Fibroblast of lung (primary cell): Measurements from ENCODE around the gene DYNAP. TPM values are rescaled to one million over a fixed set of nuclear protein-coding genes. Genes with fewer than 3 reads are reported as not detected.
A peak's percentile ranks its signal among the peaks of the same experiment; 100 is the strongest.

Experiments used
- DNase-seq, 2 donors: peaks; one replicate each; pipeline versions ENCODE4 v3.0.0 to v3.0.0-alpha.2; 2010; ENCODE audit warnings: low read depth in 2 of 2
- H2AFZ ChIP-seq: 2 replicates; pipeline ENCODE4 v1.5.1; 2012; ENCODE audit warnings: low read length, control low read depth, inconsistent platforms
- H3K27ac ChIP-seq: 2 replicates; pipeline ENCODE4 v1.5.1; 2011; ENCODE audit warnings: low read length, control low read depth; ENCODE audit not compliant: insufficient read depth
- H3K27me3 ChIP-seq: 2 replicates; pipeline ENCODE4 v1.5.1; 2011; ENCODE audit warnings: mild to moderate bottlenecking, low read length; ENCODE audit not compliant: control insufficient read depth, insufficient read depth
- H3K36me3 ChIP-seq: 2 replicates; pipeline ENCODE4 v1.5.1; 2011; ENCODE audit warnings: low read length; ENCODE audit not compliant: control insufficient read depth, insufficient read depth
- H3K4me1 ChIP-seq: 2 replicates; pipeline ENCODE4 v1.5.1; 2011; ENCODE audit warnings: low read length; ENCODE audit not compliant: control insufficient read depth, insufficient read depth; ENCODE audit errors: extremely low read depth
- H3K4me2 ChIP-seq: 2 replicates; pipeline ENCODE4 v1.5.1; 2011; ENCODE audit warnings: low read length, control low read depth; ENCODE audit not compliant: insufficient read depth; ENCODE audit errors: extremely low read depth
- H3K4me3 ChIP-seq, 4 experiments: fragments of 200-600 bp in 1 of 4; sonication (generic) in 1 of 4; replicated peaks in 1 of 4; 2 replicates each; pipeline ENCODE4 v1.5.1; 2011 to 2016; ENCODE audit warnings: low read length in 4 of 4, low read depth in 3 of 4, mild to moderate bottlenecking in 3 of 4, control low read depth in 2 of 4, inconsistent platforms in 1 of 4, mixed read lengths in 1 of 4; ENCODE audit not compliant: insufficient read depth in 1 of 4; ENCODE audit errors: control extremely low read depth in 1 of 4
- H3K79me2 ChIP-seq: 2 replicates; pipeline ENCODE4 v1.5.1; 2012; ENCODE audit warnings: mild to moderate bottlenecking, low read length, inconsistent platforms; ENCODE audit not compliant: control insufficient read depth, insufficient read depth
- H3K9ac ChIP-seq: 2 replicates; pipeline ENCODE4 v1.5.1; 2011; ENCODE audit warnings: mild to moderate bottlenecking, low read length, control low read depth; ENCODE audit not compliant: insufficient read depth
- H3K9me3 ChIP-seq: 2 replicates; pipeline ENCODE4 v1.5.1; 2012; ENCODE audit warnings: low read depth, low read length; ENCODE audit not compliant: control insufficient read depth, insufficient read depth
- H4K20me1 ChIP-seq: 2 replicates; pipeline ENCODE4 v1.5.1; 2011; ENCODE audit warnings: low read length; ENCODE audit not compliant: control insufficient read depth, insufficient read depth; ENCODE audit errors: extremely low read depth
- EZH2 ChIP-seq: IDR thresholded peaks from 2 replicates; pipeline ENCODE4 v1.5.1; 2012; ENCODE audit warnings: low read length, control low read depth, mild to moderate bottlenecking; ENCODE audit errors: missing control alignments
- polyA plus RNA-seq, 2 donors: library from polyadenylated mRNA; depleted of rRNA in 1 of 2; stranded (reverse) in 1 of 2; unstranded in 1 of 2; fragments of >200 nt; gene quantifications; 2 replicates each; pipeline ENCODE4 v1.2.1, GENCODE V29; 2011 to 2012; ENCODE audit warnings: missing spikeins in 1 of 2
- total RNA-seq: library from RNA; depleted of rRNA; stranded (reverse); fragments of >200 nt; gene quantifications from 2 replicates; pipeline ENCODE4 v1.2.1, GENCODE V29; 2014
- TF ChIP-seq, protein P1 (sequence below), 2 donors: IDR thresholded peaks in 1 of 2; conservative IDR thresholded peaks in 1 of 2; 1 replicate in 1 of 2; 2 replicates in 1 of 2; pipeline ENCODE4 v1.5.1; 2011 to 2012; ENCODE audit warnings: low read length in 2 of 2, control low read depth in 1 of 2, inconsistent platforms in 1 of 2, low read depth in 1 of 2, mild to moderate bottlenecking in 1 of 2

DYNAP gene
- total and polyA plus RNA-seq, 2 donors (not counting 1 experiment from before 2014, with no cell fraction given): not detected

DNA sequence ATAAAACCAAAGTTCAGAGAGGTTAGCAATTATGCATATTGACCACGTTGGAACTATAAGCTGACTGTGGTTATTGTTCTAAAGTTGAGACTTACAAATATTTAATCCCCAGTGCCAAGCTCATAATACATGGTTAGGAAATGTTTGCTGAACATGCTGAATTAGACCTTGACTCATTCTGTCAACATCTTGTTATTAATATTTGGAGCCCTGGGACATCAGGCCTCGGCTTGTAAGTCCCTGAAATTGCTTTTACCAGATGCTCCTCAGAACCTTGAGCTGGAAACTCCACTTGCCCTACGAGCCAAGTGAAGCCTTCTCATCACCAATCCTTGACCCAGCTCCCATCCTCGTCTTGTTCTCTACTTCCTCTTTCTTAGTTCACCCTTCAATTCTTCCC lies 21.2 kb downstream of the DYNAP start:
- H3K79me2 ChIP-seq: no peaks in the 10 kb centered on the region
- no peak overlapping the region for H3K27ac ChIP-seq
- H3K9me3 ChIP-seq: no peaks in the 10 kb centered on the region
- no peak overlapping the region for H3K9ac ChIP-seq
- peak in 1 of 2 donors; percentile 1 for DNase-seq
- H3K36me3 ChIP-seq: no peaks in the 10 kb centered on the region
- H4K20me1 ChIP-seq: no peaks in the 10 kb centered on the region
- no peak overlapping the region for H3K4me2 ChIP-seq
- no peak overlapping the region for H2AFZ ChIP-seq
- TF ChIP-seq, protein P1, sequence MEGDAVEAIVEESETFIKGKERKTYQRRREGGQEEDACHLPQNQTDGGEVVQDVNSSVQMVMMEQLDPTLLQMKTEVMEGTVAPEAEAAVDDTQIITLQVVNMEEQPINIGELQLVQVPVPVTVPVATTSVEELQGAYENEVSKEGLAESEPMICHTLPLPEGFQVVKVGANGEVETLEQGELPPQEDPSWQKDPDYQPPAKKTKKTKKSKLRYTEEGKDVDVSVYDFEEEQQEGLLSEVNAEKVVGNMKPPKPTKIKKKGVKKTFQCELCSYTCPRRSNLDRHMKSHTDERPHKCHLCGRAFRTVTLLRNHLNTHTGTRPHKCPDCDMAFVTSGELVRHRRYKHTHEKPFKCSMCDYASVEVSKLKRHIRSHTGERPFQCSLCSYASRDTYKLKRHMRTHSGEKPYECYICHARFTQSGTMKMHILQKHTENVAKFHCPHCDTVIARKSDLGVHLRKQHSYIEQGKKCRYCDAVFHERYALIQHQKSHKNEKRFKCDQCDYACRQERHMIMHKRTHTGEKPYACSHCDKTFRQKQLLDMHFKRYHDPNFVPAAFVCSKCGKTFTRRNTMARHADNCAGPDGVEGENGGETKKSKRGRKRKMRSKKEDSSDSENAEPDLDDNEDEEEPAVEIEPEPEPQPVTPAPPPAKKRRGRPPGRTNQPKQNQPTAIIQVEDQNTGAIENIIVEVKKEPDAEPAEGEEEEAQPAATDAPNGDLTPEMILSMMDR (conservative IDR thresholded peaks at IDR 0.05 in 1 of 2, IDR thresholded peaks at IDR 0.05 in 1 of 2; ENCODE audit: low read depth in 1 of 2, low read length in 2 of 2): no peak
- TF ChIP-seq EZH2: no peak
- no peaks in the 10 kb centered on the region for H3K27me3 ChIP-seq
- H3K4me1 ChIP-seq: no peaks in the 10 kb centered on the region
- no peak overlapping the region for H3K4me3 ChIP-seq

DNA sequence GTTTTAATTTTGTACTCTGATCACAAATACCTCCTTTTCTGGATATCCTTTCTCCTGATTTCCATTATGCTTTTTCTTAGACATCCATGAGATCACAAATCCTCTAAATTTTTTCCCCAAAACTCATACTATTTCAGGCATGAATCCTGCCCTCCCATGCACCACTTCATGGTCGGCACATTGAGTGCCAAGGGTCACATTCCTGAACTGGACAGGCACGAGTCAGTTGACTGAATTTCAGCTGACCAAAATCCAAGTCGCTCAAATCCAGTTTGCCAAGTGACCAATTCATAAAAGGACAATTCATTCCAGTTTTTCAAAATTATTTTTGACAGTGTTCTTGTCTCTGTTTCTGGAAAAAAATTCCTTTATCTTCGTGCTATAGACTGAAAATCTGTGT lies 22.1 kb downstream of the DYNAP start:
- Histone ChIP-seq H2AFZ (no peak overlapping the region), H3K36me3 (no peaks in the 10 kb centered on the region), H3K4me3 (no peak overlapping the region), H3K27ac (no peak overlapping the region), H3K27me3 (no peaks in the 10 kb centered on the region), H3K4me1 (no peaks in the 10 kb centered on the region), H3K79me2 (no peaks in the 10 kb centered on the region), H4K20me1 (no peaks in the 10 kb centered on the region), H3K9me3 (no peaks in the 10 kb centered on the region), H3K9ac (no peak overlapping the region), H3K4me2 (no peak overlapping the region)
- TF ChIP-seq, protein P1 (conservative IDR thresholded peaks at IDR 0.05 in 1 of 2, IDR thresholded peaks at IDR 0.05 in 1 of 2; ENCODE audit: low read depth in 1 of 2, low read length in 2 of 2): no peak
- TF ChIP-seq EZH2: no peak
- no peak for DNase-seq

GRCh38 chr18:54616220-54616848 lies 25.3 kb downstream of the DYNAP start:
- Histone ChIP-seq H3K27me3 (no peaks in the 10 kb centered on the region), H3K9ac (no peak overlapping the region), H4K20me1 (no peaks in the 10 kb centered on the region), H3K4me2 (no peak overlapping the region), H3K4me3 (no peak overlapping the region), H3K27ac (no peak overlapping the region), H3K79me2 (no peaks in the 10 kb centered on the region), H3K4me1 (no peaks in the 10 kb centered on the region), H2AFZ (no peak overlapping the region), H3K9me3 (no peaks in the 10 kb centered on the region), H3K36me3 (no peaks in the 10 kb centered on the region)
- no peak for DNase-seq
- no peak for TF ChIP-seq EZH2
- TF ChIP-seq, protein P1 (conservative IDR thresholded peaks at IDR 0.05 in 1 of 2, IDR thresholded peaks at IDR 0.05 in 1 of 2; ENCODE audit: low read depth in 1 of 2, low read length in 2 of 2): no peak
